K562 (cell line): ENCODE measurements around the gene LRP3. TPM values are rescaled to one million over a fixed set of nuclear protein-coding genes. Genes with fewer than 3 reads are reported as not detected.

Source experiments
- ATAC-seq: fragments of 200-7000 bp; cut with Tn5 transposase; 3 replicates; pipeline ENCODE4 v1.9.1; 2020; ENCODE audit warnings: moderate library complexity
- BruUV-seq: library from RNA; stranded (reverse); fragments of 400-500 nt; replicated peaks from 2 replicates; lab custom pipeline; 2021; lab: Mats Ljungman, UMichigan
- CTCF ChIA-PET: fragments of 300-600 bp; formaldehyde crosslinking; extraction: SDS; loops from one replicate; lab custom pipeline; 2021; ENCODE audit warnings: low intra/inter-chr PET ratio; lab: Yijun Ruan, JAX
- POLR2A ChIA-PET: fragments of 300-600, 350-650 bp; sonication (Branson Sonifier 250); formaldehyde crosslinking; extraction: SDS; loops from one replicate; lab custom pipeline; 2021; ENCODE audit warnings: antibody characterized with exemption, inconsistent platforms; lab: Yijun Ruan, JAX
- DNase-seq, 4 experiments: peaks; one replicate each; pipeline versions ENCODE4 v3.0.0 to v3.0.0-alpha.2; 2011 to 2018; ENCODE audit warnings: low spot score in 3 of 4, mixed read lengths in 3 of 4; ENCODE audit errors: extremely low read depth in 1 of 4
- FAIRE-seq: peaks from 2 replicates; lab custom pipeline; 2011; peaks lifted over from hg19 to GRCh38; lab: Jason Lieb, UNC
- H2AFZ ChIP-seq: 2 replicates; pipeline ENCODE4 v1.6.0; 2011; ENCODE audit warnings: low read depth, low read length, control low read depth, inconsistent platforms
- H3K27ac ChIP-seq: fragments of 200-600 bp; 3 replicates; pipeline ENCODE4 v1.8.0; 2011; ENCODE audit warnings: low read depth, mild to moderate bottlenecking, control low read depth, inconsistent platforms, low read length, moderate library complexity, mixed read lengths; ENCODE audit errors: extremely low read depth
- H3K27me3 ChIP-seq, 2 experiments: fragments of 300-600 bp in 1 of 2; 2 replicates in 1 of 2; 3 replicates in 1 of 2; pipeline versions ENCODE4 v1.6.0 to v1.8.0; 2011; ENCODE audit warnings: inconsistent platforms in 2 of 2, low read length in 2 of 2, mild to moderate bottlenecking in 1 of 2, mixed read lengths in 1 of 2, moderate library complexity in 1 of 2; ENCODE audit not compliant: control insufficient read depth in 2 of 2, insufficient read depth in 2 of 2
- H3K36me3 ChIP-seq: fragments of 300-600 bp; 3 replicates; pipeline ENCODE4 v1.8.0; 2011; ENCODE audit warnings: mild to moderate bottlenecking, low read length, inconsistent platforms; ENCODE audit not compliant: control insufficient read depth, insufficient read depth
- H3K4me1 ChIP-seq, 2 experiments: fragments of 200-600 bp in 1 of 2; replicated peaks in 1 of 2; 2 replicates in 1 of 2; 3 replicates in 1 of 2; pipeline versions ENCODE4 v1.5.1 to v1.8.0; 2011; ENCODE audit warnings: inconsistent platforms in 2 of 2, low read length in 2 of 2, mild to moderate bottlenecking in 1 of 2, mixed read lengths in 1 of 2, moderate library complexity in 1 of 2; ENCODE audit not compliant: control insufficient read depth in 2 of 2, insufficient read depth in 2 of 2
- H3K4me2 ChIP-seq: 2 replicates; pipeline ENCODE4 v1.6.1; 2011; ENCODE audit warnings: low read length, control low read depth, inconsistent platforms, mixed read lengths; ENCODE audit not compliant: insufficient read depth
- H3K4me3 ChIP-seq: fragments of 200-600 bp; sonication (generic), shearing (Covaris generic); 2 replicates; pipeline ENCODE4 v1.5.1; 2016; ENCODE audit warnings: control low read depth, inconsistent platforms
- H3K79me2 ChIP-seq: fragments of 200-600 bp; 3 replicates; pipeline ENCODE4 v1.8.0; 2011; ENCODE audit warnings: low read length, inconsistent platforms; ENCODE audit not compliant: control insufficient read depth, insufficient read depth
- H3K9ac ChIP-seq, 2 experiments: 2 replicates each; pipeline versions ENCODE4 v1.6.0 to v1.6.1; 2011; ENCODE audit warnings: low read depth in 2 of 2, low read length in 2 of 2, control low read depth in 1 of 2, inconsistent platforms in 1 of 2, mild to moderate bottlenecking in 1 of 2, mixed read lengths in 1 of 2; ENCODE audit not compliant: insufficient read depth in 1 of 2
- H3K9me1 ChIP-seq: one replicate; pipeline ENCODE4 v1.6.0; 2011; ENCODE audit warnings: inconsistent platforms, mild to moderate bottlenecking, low read length, moderate library complexity; ENCODE audit not compliant: control insufficient read depth, insufficient read depth
- H3K9me3 ChIP-seq: replicated peaks from 2 replicates; pipeline ENCODE4 v1.5.1; 2011; ENCODE audit warnings: low read depth, low read length, inconsistent platforms; ENCODE audit not compliant: control insufficient read depth, insufficient read depth
- H4K20me1 ChIP-seq: replicated peaks from 2 replicates; pipeline ENCODE4 v1.6.1; 2011; ENCODE audit warnings: low read length, inconsistent platforms, mixed read lengths; ENCODE audit not compliant: control insufficient read depth, insufficient read depth
- SAFB2 ChIP-seq: fragments of 200-400 bp; formaldehyde crosslinking; IDR thresholded peaks from 2 replicates; pipeline ENCODE4 v1.6.1; 2018; ENCODE audit warnings: borderline replicate concordance, low read length, low read depth, moderate library complexity; ENCODE audit not compliant: severe bottlenecking
- TAL1 ChIP-seq: fragments of 450-650 bp; IDR thresholded peaks from 2 replicates; pipeline ENCODE4 v1.6.1; 2016; ENCODE audit warnings: mild to moderate bottlenecking
- THAP7 ChIP-seq: fragments of 250-450 bp; sonication (Bioruptor Pico); IDR thresholded peaks from 2 replicates; pipeline ENCODE4 v1.5.0; 2021
- ZBTB49 ChIP-seq: sonication (generic); formaldehyde crosslinking; IDR thresholded peaks from 2 replicates; pipeline ENCODE4 v1.8.0; 2022; ENCODE audit warnings: missing genetic modification reagents, mild to moderate bottlenecking, borderline replicate concordance
- ZEB2 ChIP-seq: fragments of 450-650 bp; IDR thresholded peaks from 2 replicates; pipeline ENCODE4 v1.6.1; 2016
- ZFP91 ChIP-seq: sonication (generic); formaldehyde crosslinking; IDR thresholded peaks from 2 replicates; pipeline ENCODE4 v1.8.0; 2022; ENCODE audit warnings: mild to moderate bottlenecking, missing genetic modification reagents
- ZNF407 ChIP-seq: fragments of 450-650 bp; IDR thresholded peaks from 2 replicates; pipeline ENCODE4 v1.6.1; 2016; ENCODE audit warnings: low read depth
- ZNF57 ChIP-seq: fragments of 450-650 bp; formaldehyde crosslinking; IDR thresholded peaks from 2 replicates; pipeline ENCODE4 v1.4.0; 2020; ENCODE audit warnings: mild to moderate bottlenecking, moderate library complexity
- WGBS: fragments of 100-300 bp; shearing (Covaris generic); methylation state at CpG from one replicate; pipeline ENCODE4 v1.1.6; 2016; ENCODE audit warnings: low coverage, mixed read lengths; ENCODE audit not compliant: insufficient coverage; ENCODE audit errors: missing lambda C conversion rate; 5-methylcytosine and 5-hydroxymethylcytosine counted together
- in situ Hi-C: fragments of 300-500 bp; cut with MboI; formaldehyde crosslinking; loops from 4 replicates; pipeline ENCODE4 v1.15.0; 2018; ENCODE audit warnings: inconsistent platforms, mixed read lengths
- intact Hi-C: fragments of 100-400 bp; cut with micrococcal nuclease; formaldehyde crosslinking; loops from 2 replicates; pipeline ENCODE4 v1.14.2; 2022
- polyA plus RNA-seq, 8 experiments: library from polyadenylated mRNA; depleted of rRNA in 4 of 8; stranded (reverse) in 5 of 8; unstranded in 3 of 8; fragments of >200 nt; fragmentation: Nextera tagmentation in 2 of 8; fragmentation: Illumina TruSeq in 1 of 8; extraction: Ambion mirVana in 2 of 8; extraction: Trizol in 1 of 8; gene quantifications; 2 replicates each; pipeline versions ENCODE4 v1.2.1 to v1.2.3, GENCODE V29; 2011 to 2014; ENCODE audit warnings: inconsistent platforms in 1 of 8, missing spikeins in 1 of 8
- total RNA-seq, 7 experiments: library from RNA; depleted of rRNA in 6 of 7; stranded (reverse); fragments of >200 nt in 6 of 7; fragmentation: Illumina TruSeq in 2 of 7; extraction: Trizol in 2 of 7; gene quantifications; 2 replicates each; pipeline versions ENCODE4 v1.2.1 to v1.2.3, GENCODE V29; 2011 to 2021; ENCODE audit warnings: low replicate concordance in 1 of 7

Gene LRP3
- total and polyA plus RNA-seq, 9 of the 15 experiments (the other 6 are each of a cell fraction or from before 2014, with no cell fraction given) = 0.29 TPM; not detected in 8

- peaks cover 14 to 90% of the 10 kb centered on the region in 2 experiments; a peak in 4 of 5 replicates for H3K27me3 ChIP-seq
- no peak overlapping the region for H3K9ac ChIP-seq
- H3K9me3 ChIP-seq = no peaks in the 10 kb centered on the region
- H3K4me1 ChIP-seq = peaks cover 0 to 37% of the 10 kb centered on the region in 2 experiments; a peak in 2 of 5 replicates
- H3K9me1 ChIP-seq = no peaks in the 10 kb centered on the region
- no peak overlapping the region for H3K27ac ChIP-seq
- in situ Hi-C loops = no loop called here
- ChIA-PET CTCF (no interaction called here), POLR2A (interaction anchor here (0.6 kb wide), 1 partner anchor 424 kb away, joined by 3 read pairs; no protein-coding TSS in a partner anchor)
- no peak overlapping the region for H3K4me3 ChIP-seq
- H2AFZ ChIP-seq = no peak overlapping the region
- no TSS peak for BruUV-seq
- 3% methylated on average over 9 of the region's 9 CpGs for WGBS
- no peaks in the 10 kb centered on the region for H3K79me2 ChIP-seq
- no peak for ATAC-seq
- no peak for FAIRE-seq
- intact Hi-C loops = no loop called here
- no peak for DNase-seq
- H3K36me3 ChIP-seq = no peaks in the 10 kb centered on the region
- peaks cover 7% of the 10 kb centered on the region; the same call in 1 of the 2 replicates for H4K20me1 ChIP-seq
- H3K4me2 ChIP-seq = no peak overlapping the region
- TF ChIP-seq ZNF407 = no peak
- no peak for TF ChIP-seq ZBTB49 (CRISPR knock-in tag)
- no peak for TF ChIP-seq SAFB2
- no peak for TF ChIP-seq ZNF57 (CRISPR knock-in tag)
- TF ChIP-seq ZEB2 = no peak
- no peak for TF ChIP-seq ZFP91 (CRISPR knock-in tag)
- TF ChIP-seq TAL1 = no peak
- TF ChIP-seq THAP7 (CRISPR knock-in tag) = no peak
These were observed 13.8 kb downstream of the LRP3 start for GRCh38 chr19:33207903-33208302.
